ENCODE results near the gene PRKCG. TPM values are rescaled to one million over a fixed set of nuclear protein-coding genes. Genes with fewer than 3 reads are reported as not detected.

The PRKCG gene
- polyA plus RNA-seq, 3 donors = 0.01 TPM; not detected in 2

DNA sequence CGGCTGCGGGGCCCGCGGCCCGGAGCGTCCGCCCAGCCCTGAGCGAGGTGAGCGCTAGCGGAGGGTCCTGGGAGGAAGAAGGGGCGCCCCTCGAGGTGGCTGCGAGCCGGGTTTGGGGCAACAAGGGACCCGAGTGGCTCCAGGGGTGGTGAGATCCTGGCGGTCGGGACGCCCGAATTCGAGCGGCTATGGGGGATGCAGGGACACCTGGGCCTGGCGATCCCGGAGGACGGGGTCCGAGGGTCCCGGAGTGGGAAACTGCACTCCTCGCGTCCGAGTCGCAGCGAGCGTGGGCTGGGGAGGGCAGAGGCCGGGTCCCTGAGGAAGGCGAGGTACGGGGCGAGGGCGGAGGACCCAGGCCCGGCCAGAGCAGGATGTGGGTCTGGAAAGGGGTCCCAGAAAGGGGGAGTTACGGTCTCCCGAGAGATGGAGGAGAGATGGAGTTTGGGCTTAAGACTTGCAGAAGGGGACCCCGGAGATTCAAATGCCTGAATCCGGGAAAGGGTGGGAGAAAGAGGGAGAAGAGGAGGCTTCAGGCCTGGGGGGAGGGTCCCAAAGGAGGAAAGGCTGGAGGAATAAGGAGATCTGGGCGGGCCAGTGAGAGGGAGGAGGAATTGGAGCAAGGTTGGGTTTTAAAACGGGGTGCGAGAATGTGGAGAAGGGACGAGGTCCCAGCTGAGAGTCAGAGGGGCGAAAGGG is 27.6 kb downstream of the PRKCG start:
- Histone ChIP-seq H2AFZ (ENCODE audit: insufficient read depth, low read depth, low read length, poor library complexity, severe bottlenecking) (no peak overlapping the region), H3K79me2 (ENCODE audit: insufficient read depth, low read length) (no peaks in the 10 kb centered on the region), H3K4me3 (replicated peaks in 1 of 3; ENCODE audit: low read depth in 2 of 3, low read length in 3 of 3) (no peak overlapping the region), H3K9me3 (replicated peaks in 1 of 2; ENCODE audit: control insufficient read depth in 1 of 2, insufficient read depth in 1 of 2, low read length in 2 of 2) (peaks cover 0 to 16% of the 10 kb centered on the region in 2 donors), H3K4me2 (replicated peaks; ENCODE audit: extremely low read depth, low read length, poor library complexity, severe bottlenecking) (no peak overlapping the region), H3K4me1 (ENCODE audit: control insufficient read depth in 1 of 2, insufficient read depth in 2 of 2, low read length in 2 of 2) (peaks cover 14 to 24% of the 10 kb centered on the region in 2 donors), H3K9ac (ENCODE audit: insufficient read depth, low read length, poor library complexity, severe bottlenecking) (no peak overlapping the region), H3K27ac (ENCODE audit: low read depth in 1 of 2, low read length in 2 of 2) (no peak overlapping the region), H3K36me3 (replicated peaks in 1 of 2; ENCODE audit: control insufficient read depth in 1 of 2, insufficient read depth in 2 of 2, low read length in 2 of 2) (no peaks in the 10 kb centered on the region), H3K27me3 (ENCODE audit: control insufficient read depth in 2 of 2, insufficient read depth in 2 of 2, low read length in 2 of 2) (peaks cover 32 to 69% of the 10 kb centered on the region in 2 donors), H4K20me1 (ENCODE audit: insufficient read depth, low read length) (no peaks in the 10 kb centered on the region)
- TF ChIP-seq CTCF (IDR thresholded peaks at IDR 0.05) = no peak
- peak overlapping the region in 1 of 2 donors; percentile 68 for H3K4me3 Mint-ChIP-seq
- intact Hi-C loops (cut with micrococcal nuclease) = no loop called here
- 3% methylated on average over 47 of the region's 47 CpGs for WGBS (ENCODE audit: insufficient coverage)
- peaks cover 72 to 91% (median 85%) of the 10 kb centered on the region in 3 donors for H3K27me3 Mint-ChIP-seq (ENCODE audit: low read depth in 3 of 3)
- H3K9me3 Mint-ChIP-seq = peaks cover 0 to 35% (median 22%) of the 10 kb centered on the region in 7 donors
- no peak overlapping the region for H3K27ac Mint-ChIP-seq
- H3K4me1 Mint-ChIP-seq = peaks cover 27% of the 10 kb centered on the region
- H3K36me3 Mint-ChIP-seq = peaks cover 14 to 23% of the 10 kb centered on the region in 2 donors
- DNase-seq = no peak

- no peak overlapping the region for H2AFZ ChIP-seq (ENCODE audit: insufficient read depth, low read depth, low read length, poor library complexity, severe bottlenecking)
- H3K4me3 ChIP-seq (replicated peaks in 1 of 3; ENCODE audit: low read depth in 2 of 3, low read length in 3 of 3) = no peak overlapping the region
- H3K36me3 ChIP-seq (replicated peaks in 1 of 2; ENCODE audit: control insufficient read depth in 1 of 2, insufficient read depth in 2 of 2, low read length in 2 of 2) = no peaks in the 10 kb centered on the region
- H3K27me3 ChIP-seq (ENCODE audit: control insufficient read depth in 2 of 2, insufficient read depth in 2 of 2, low read length in 2 of 2) = peaks cover 32 to 64% of the 10 kb centered on the region in 2 donors
- Mint-ChIP-seq H3K27me3 (ENCODE audit: low read depth in 3 of 3) (peaks cover 67 to 90% (median 81%) of the 10 kb centered on the region in 3 donors), H3K4me3 (peak overlapping the region in 1 of 2 donors; percentile 68), H3K36me3 (peaks cover 14 to 23% of the 10 kb centered on the region in 2 donors), H3K9me3 (peaks cover 4 to 39% (median 26%) of the 10 kb centered on the region in 7 donors), H3K27ac (no peak overlapping the region), H3K4me1 (peaks cover 30% of the 10 kb centered on the region)
- no peak for DNase-seq
- H4K20me1 ChIP-seq (ENCODE audit: insufficient read depth, low read length) = no peaks in the 10 kb centered on the region
- no peak overlapping the region for H3K27ac ChIP-seq (ENCODE audit: low read depth in 1 of 2, low read length in 2 of 2)
- intact Hi-C loops (cut with micrococcal nuclease) = no loop called here
- peaks cover 3 to 16% of the 10 kb centered on the region in 2 donors for H3K9me3 ChIP-seq (replicated peaks in 1 of 2; ENCODE audit: control insufficient read depth in 1 of 2, insufficient read depth in 1 of 2, low read length in 2 of 2)
- TF ChIP-seq CTCF (IDR thresholded peaks at IDR 0.05) = no peak
- no peak overlapping the region for H3K4me2 ChIP-seq (replicated peaks; ENCODE audit: extremely low read depth, low read length, poor library complexity, severe bottlenecking)
- no peaks in the 10 kb centered on the region for H3K79me2 ChIP-seq (ENCODE audit: insufficient read depth, low read length)
- 3% methylated on average over 10 of the region's 13 CpGs for WGBS (ENCODE audit: insufficient coverage)
- peaks cover 14 to 24% of the 10 kb centered on the region in 2 donors for H3K4me1 ChIP-seq (ENCODE audit: control insufficient read depth in 1 of 2, insufficient read depth in 2 of 2, low read length in 2 of 2)
- no peak overlapping the region for H3K9ac ChIP-seq (ENCODE audit: insufficient read depth, low read length, poor library complexity, severe bottlenecking)
Observed at GRCh38 chr19:53910170-53910518, 28.1 kb downstream of the PRKCG start.

All from CD14-positive monocyte (primary cell).